ENCODE measurements around the gene MEAF6.
"Not testable (repeated sequence)": the region's sequence is repeated elsewhere in the genome, so short reads cannot be mapped to it uniquely, and the experiment has no call there.

MEAF6 gene

DNA sequence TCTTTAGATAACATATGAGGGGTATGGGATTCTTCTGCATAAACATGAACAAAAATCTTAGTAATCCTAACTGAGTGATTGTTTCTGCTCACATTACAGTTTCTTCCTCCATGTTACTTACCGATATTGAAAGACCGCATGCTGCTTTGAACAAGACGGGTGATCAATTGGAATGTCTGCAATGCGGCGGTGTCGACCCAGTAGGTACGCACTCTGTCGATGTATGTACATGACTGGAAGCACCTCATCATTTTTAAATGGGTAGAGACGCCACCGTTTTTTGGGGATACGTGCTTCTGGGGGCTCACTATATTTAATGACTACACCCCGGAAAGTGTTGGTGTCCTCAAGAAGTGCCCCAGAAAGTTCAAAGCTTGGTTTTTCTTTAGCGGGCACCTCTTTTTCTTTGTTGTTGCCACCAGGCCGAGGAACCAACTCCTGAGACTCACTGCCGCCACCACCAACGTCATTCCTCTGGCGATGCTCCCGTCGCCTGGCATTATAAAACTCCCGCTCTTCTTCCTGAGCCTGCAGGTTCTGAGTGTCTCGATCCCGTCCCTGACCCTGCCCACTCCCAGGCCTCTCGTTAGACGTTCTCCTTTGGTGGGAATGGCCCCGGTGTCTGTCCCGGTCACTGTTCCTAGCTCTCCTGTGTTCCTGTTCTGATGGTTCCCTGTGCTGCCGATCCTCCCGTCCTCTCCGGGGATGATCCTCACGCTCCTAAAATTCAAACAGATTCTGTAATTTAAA lies 25.6 kb upstream of the MEAF6 start:
- H3K4me3 ChIP-seq (ENCODE audit: low read depth, low read length) = no peak overlapping the region
- TF ChIP-seq, protein P1, sequence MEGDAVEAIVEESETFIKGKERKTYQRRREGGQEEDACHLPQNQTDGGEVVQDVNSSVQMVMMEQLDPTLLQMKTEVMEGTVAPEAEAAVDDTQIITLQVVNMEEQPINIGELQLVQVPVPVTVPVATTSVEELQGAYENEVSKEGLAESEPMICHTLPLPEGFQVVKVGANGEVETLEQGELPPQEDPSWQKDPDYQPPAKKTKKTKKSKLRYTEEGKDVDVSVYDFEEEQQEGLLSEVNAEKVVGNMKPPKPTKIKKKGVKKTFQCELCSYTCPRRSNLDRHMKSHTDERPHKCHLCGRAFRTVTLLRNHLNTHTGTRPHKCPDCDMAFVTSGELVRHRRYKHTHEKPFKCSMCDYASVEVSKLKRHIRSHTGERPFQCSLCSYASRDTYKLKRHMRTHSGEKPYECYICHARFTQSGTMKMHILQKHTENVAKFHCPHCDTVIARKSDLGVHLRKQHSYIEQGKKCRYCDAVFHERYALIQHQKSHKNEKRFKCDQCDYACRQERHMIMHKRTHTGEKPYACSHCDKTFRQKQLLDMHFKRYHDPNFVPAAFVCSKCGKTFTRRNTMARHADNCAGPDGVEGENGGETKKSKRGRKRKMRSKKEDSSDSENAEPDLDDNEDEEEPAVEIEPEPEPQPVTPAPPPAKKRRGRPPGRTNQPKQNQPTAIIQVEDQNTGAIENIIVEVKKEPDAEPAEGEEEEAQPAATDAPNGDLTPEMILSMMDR (IDR thresholded peaks at IDR 0.05; ENCODE audit: low read depth, low read length) = no peak

DNA sequence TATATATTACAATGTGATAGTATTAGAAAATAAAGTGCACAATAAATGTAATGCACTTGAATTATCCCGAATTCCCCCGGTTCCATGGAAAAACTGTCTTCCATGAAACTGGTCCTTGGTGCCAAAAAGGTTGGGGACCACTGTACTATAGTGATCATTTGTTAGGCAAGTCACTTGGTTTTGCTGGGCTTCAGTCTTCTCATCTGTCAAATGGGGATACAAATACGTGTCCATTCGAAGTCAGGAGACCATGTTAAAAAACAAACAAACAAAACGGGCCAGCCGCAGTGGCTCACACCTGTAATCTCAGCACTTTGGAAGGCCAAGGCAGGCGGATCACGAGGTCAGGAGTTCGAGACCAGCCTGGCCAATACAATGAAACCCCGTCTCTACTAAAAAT lies 24.6 kb upstream of the MEAF6 start:
- H3K4me3 ChIP-seq (ENCODE audit: low read depth, low read length) = not testable (repeated sequence)

DNA sequence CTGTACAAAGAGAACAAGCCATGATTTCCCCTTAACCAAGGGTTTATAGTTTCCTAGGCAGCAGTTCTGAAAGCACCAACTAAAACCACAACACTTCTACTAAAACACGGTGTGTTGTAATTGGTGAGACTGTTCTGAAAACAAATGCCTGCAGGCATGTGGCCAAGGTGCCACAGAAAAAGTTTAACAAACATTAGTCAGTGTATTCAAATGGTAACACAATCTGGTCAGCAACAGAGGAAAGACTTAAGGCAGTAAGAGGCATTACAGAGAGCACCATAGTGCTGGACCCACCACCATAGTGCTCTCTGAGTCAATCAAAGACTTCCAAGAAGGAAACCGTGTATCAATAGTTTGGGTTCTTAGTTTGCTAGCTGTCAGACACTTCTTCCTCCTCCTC lies 22.8 kb upstream of the MEAF6 start:
- H3K4me3 ChIP-seq (ENCODE audit: low read depth, low read length) = no peak overlapping the region
- TF ChIP-seq, protein P1 (IDR thresholded peaks at IDR 0.05; ENCODE audit: low read depth, low read length) = no peak

DNA sequence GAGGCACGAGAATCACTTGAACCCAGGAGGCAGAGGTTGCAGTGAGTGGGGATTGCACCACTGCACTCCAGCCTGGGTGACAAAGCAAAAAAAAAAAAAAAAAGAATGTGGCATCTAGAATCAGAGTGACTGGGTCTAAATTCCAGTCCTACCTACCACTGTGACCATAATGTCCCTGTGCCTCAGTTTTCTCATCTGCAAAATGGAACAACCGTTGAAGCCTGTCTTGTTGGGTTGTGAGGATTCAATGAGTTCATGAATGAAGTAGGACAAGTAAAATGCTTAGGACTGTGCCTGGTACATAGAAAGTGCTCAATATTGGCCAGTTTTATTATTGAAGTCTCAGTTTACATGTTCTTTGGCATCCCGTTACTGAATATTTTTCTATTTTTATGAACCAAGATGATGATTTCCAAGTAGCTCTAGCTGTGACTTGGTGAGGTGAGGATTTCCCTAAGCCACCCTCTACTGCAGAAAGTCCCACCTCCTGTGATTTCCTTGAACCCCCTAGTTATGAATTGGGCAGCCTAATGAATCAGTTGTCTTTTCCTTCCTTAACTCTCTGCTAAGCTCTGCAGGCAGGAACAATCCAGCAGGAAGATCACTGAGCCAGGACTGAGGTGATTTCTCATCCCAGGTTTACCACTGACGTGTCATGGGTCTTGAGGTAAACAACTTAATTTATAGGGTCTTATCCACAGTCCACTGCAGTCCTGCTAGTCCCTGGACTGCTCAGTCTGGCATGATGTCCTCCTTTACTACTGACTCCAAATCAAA lies 18.9 kb upstream of the MEAF6 start:
- H3K4me3 ChIP-seq (ENCODE audit: low read depth, low read length) = no peak overlapping the region
- TF ChIP-seq, protein P1 (IDR thresholded peaks at IDR 0.05; ENCODE audit: low read depth, low read length) = no peak

DNA sequence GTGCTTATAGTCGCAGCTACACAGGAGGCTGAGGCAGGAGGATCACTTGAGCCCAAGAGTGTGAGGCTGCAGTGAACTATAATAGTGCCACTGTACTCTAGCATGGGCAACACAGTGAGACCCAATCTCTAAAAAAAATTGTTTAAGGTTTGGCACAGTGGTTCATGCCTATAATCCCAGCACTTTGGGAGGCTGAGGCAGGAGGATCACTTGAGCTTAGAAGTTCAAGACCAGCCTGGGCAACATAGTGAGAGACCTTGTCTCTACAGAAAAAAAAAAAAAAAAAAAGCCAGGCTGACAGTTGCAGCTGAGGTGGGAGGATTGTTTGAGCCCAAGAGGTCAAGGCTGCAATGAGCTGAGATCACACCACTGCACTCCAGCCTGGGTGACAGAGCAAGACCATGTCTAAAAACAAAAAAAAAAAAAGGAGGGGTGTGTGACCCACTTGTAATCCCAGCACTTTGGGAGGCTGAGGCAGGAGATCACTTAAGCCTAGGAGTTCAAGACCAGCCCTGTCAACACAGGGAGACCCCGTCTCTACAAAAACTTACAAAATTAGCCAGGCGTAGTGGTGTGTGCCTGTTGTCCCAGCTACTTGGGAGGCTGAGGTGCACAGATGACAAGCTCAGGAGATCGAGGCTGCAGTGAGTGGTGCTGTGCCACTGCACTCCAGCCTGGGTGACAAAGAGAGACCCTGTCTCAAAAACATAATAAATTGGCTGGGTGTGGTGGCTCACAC lies 18.0 kb upstream of the MEAF6 start:
- H3K4me3 ChIP-seq (ENCODE audit: low read depth, low read length) = not testable (repeated sequence)

DNA sequence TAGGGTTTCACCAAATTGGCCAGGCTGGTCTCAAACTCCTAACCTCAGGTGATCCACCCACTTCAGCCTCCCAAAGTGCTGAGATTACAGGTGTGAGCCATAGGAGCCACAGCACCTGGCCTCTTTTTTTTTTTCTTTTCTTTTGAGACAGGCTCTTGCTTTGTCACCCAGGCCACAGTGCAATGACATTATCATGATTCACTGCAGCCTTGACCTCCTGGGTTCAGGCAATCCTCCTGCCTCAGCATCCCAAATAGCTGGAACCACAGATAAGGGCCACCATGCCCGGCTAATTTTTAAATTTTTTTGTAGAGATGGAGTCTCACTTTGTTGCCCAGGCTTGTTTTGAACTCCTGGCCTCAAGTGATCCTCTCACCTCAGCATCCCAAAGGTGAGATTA lies 15.3 kb upstream of the MEAF6 start:
- not testable (repeated sequence) for H3K4me3 ChIP-seq (ENCODE audit: low read depth, low read length)

DNA sequence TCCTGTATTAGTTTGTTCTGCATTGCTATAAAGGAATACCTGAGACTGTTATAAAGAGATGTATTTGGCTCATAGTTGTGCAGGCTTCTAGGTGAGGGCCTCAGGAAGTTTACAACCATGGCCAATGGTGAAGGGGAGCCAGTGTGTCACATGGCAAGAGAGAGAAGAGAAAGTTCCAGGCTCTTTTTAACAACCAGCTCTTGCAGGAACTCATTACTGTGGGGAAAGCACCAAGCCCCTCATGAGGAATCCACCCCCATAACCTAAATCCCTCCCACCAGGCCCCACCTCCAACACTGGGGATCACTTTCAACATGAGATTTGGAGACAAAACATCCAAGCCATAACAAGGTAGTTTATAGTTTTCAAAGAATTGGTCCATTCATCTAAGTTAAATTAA lies 5.0 kb upstream of the MEAF6 start:
- TF ChIP-seq, protein P1 (IDR thresholded peaks at IDR 0.05; ENCODE audit: low read depth, low read length) = no peak
- H3K4me3 ChIP-seq (ENCODE audit: low read depth, low read length) = no peak overlapping the region

DNA sequence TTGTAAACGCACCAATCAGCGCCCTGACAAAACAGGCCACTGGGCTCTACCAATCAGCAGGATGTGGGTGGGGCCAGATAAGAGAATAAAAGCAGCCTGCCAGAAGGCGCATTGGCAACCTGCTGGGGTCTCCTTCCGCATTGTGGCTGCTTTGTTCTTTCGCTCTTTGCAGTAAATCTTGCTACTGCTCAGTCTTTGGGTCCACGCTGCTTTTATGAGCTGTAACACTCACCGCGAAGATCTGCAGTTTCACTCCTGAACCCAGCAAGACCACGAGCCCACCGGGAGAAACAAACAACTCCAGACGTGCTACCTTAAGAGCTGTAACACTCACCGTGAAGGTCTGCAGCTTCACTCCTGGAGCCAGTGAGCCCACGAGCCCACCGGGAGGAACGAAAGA lies 4.4 kb upstream of the MEAF6 start:
- H3K4me3 ChIP-seq (ENCODE audit: low read depth, low read length) = not testable (repeated sequence)

DNA sequence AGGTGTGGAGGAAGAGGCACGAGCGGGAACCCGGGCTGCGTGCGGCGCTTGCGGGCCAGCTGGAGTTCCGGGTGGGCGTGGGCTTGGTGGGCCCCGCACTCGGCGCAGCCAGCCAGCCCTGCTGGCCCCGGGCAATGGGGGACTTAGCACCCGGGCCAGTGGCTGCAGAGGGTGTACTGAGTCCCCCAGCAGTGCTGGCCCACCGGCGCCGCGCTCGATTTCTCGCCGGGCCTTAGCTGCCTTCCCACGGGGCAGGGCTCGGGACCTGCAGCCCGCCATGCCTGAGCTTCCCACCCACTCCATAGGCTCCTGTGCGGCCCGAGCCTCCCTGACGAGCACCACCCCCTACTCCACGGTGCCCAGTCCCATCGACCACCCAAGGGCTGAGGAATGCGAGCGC lies 3.7 kb upstream of the MEAF6 start:
- not testable (repeated sequence) for H3K4me3 ChIP-seq (ENCODE audit: low read depth, low read length)

DNA sequence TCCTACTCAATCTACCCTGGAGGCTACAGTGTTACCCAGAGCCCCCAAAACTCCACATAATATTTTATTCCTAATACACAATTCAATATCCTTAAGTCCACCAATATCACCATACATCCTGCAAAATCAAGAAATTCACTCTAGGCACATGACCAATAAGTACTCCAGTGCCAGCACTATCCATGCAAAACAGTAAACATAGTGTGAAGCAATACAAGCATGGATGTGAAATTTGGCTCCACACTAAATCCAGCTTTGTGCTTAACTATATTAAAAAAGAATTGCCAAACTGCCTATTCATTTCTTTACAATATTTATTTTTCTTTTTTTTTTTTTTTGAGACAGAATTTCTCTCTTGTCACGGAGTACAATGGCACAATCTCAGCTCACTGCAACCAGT lies 3.0 kb upstream of the MEAF6 start:
- TF ChIP-seq, protein P1 (IDR thresholded peaks at IDR 0.05; ENCODE audit: low read depth, low read length) = no peak
- H3K4me3 ChIP-seq (ENCODE audit: low read depth, low read length) = no peak overlapping the region

Data from WI38 (cell line).